Thoracic aorta (tissue), 2 donors: ENCODE data around the gene CAPN15. TPM values are rescaled to one million over a fixed set of nuclear protein-coding genes. Genes with fewer than 3 reads are reported as not detected.
"Not testable (repeated sequence)": the region's sequence is repeated elsewhere in the genome, so short reads cannot be mapped to it uniquely, and the experiment has no call there.

Experiments used
- ATAC-seq: fragments of 150-250 bp; one replicate; pipeline ENCODE4 v1.8.0; 2017; ENCODE audit warnings: low read depth; ENCODE audit not compliant: insufficient number of reproducible peaks, low FRiP score
- DNase-seq: peaks from one replicate; pipeline ENCODE4 v3.0.0-alpha.2; 2020; ENCODE audit warnings: low spot score
- H3K27ac ChIP-seq, 2 donors: fragments of 200-600 bp; sonication (generic); 1 replicate in 1 of 2; 2 replicates in 1 of 2; pipeline ENCODE4 v1.5.1; 2016; ENCODE audit warnings: mild to moderate bottlenecking in 2 of 2, moderate library complexity in 2 of 2
- H3K27me3 ChIP-seq: fragments of 200-600 bp; sonication (generic); replicated peaks from 2 replicates; pipeline ENCODE4 v1.6.0; 2016; ENCODE audit warnings: mild to moderate bottlenecking; ENCODE audit not compliant: insufficient read depth
- H3K36me3 ChIP-seq: fragments of 200-600 bp; sonication (generic); one replicate; pipeline ENCODE4 v1.5.1; 2016
- H3K4me1 ChIP-seq, 2 donors: fragments of 200-600 bp; sonication (generic); 1 replicate in 1 of 2; 2 replicates in 1 of 2; pipeline versions ENCODE4 v1.5.1 to v1.6.0; 2016; ENCODE audit warnings: low read depth in 2 of 2, mild to moderate bottlenecking in 1 of 2; ENCODE audit not compliant: control insufficient read depth in 1 of 2
- H3K4me3 ChIP-seq: fragments of 200-600 bp; sonication (generic); 2 replicates; pipeline ENCODE4 v1.5.1; 2016; ENCODE audit warnings: mild to moderate bottlenecking
- H3K9me3 ChIP-seq: fragments of 200-600 bp; sonication (generic); 2 replicates; pipeline ENCODE4 v1.5.1; 2016
- CTCF ChIP-seq: fragments of 200-600 bp; sonication (generic); IDR thresholded peaks from one replicate; pipeline ENCODE4 v1.5.1; 2019; ENCODE audit warnings: antibody characterized with exemption
- total RNA-seq, 2 donors: library from RNA; depleted of rRNA; stranded (reverse); fragments of >200 nt; gene quantifications; one replicate each; pipeline versions ENCODE4 v1.1.0 to v1.2.3, GENCODE V29; 2016

The CAPN15 gene
- total RNA-seq, 2 donors from 2014 or later, result 46.2 to 96.6 TPM

GRCh38 chr16:503150-504071 lies 24.1 kb upstream of the CAPN15 start:
- no peak for TF ChIP-seq CTCF
- no peaks in the 10 kb centered on the region for H3K27me3 ChIP-seq
- ATAC-seq, result no peak
- no peak for DNase-seq
- no peak overlapping the region for H3K27ac ChIP-seq
- H3K4me1 ChIP-seq, result no peaks in the 10 kb centered on the region
- no peak overlapping the region for H3K4me3 ChIP-seq
- H3K9me3 ChIP-seq, result no peaks in the 10 kb centered on the region
- peaks cover 24% of the 10 kb centered on the region for H3K36me3 ChIP-seq

- DNase-seq, result no peak
- Histone ChIP-seq H3K27ac (no peak overlapping the region), H3K36me3 (peaks cover 19% of the 10 kb centered on the region), H3K4me3 (no peak overlapping the region), H3K9me3 (no peaks in the 10 kb centered on the region), H3K27me3 (no peaks in the 10 kb centered on the region), H3K4me1 (no peaks in the 10 kb centered on the region)
- TF ChIP-seq CTCF, result no peak
- ATAC-seq, result no peak
These were observed 21.9 kb upstream of the CAPN15 start for GRCh38 chr16:505479-506245.

DNA sequence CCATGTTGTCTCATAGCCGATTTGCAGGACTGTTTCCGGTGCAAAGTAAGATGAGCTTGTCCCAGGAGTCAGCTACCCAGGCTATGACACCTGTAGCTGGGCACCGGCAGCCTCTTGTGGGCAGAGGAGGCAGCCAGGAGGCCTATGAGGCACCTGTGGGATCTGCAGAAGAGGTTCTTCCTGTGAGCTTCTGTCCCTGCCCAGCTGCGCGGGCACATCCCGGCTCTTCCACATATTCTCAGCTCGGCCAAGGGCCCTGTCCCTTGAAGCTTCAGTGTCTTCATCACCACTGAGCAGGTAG lies 21.3 kb upstream of the CAPN15 start:
- ATAC-seq (no peak), DNase-seq (no peak)
- Histone ChIP-seq H3K9me3 (no peaks in the 10 kb centered on the region), H3K4me3 (no peak overlapping the region), H3K27ac (no peak overlapping the region), H3K27me3 (no peaks in the 10 kb centered on the region), H3K4me1 (no peaks in the 10 kb centered on the region), H3K36me3 (peaks cover 19% of the 10 kb centered on the region)
- no peak for TF ChIP-seq CTCF

GRCh38 chr16:507527-507926 lies 20.0 kb upstream of the CAPN15 start:
- not testable (repeated sequence) for H3K4me3 ChIP-seq, H3K4me1 ChIP-seq, ATAC-seq, H3K27ac ChIP-seq, DNase-seq, H3K27me3 ChIP-seq, H3K9me3 ChIP-seq
- H3K36me3 ChIP-seq, result peaks cover 19% of the 10 kb centered on the region

DNA sequence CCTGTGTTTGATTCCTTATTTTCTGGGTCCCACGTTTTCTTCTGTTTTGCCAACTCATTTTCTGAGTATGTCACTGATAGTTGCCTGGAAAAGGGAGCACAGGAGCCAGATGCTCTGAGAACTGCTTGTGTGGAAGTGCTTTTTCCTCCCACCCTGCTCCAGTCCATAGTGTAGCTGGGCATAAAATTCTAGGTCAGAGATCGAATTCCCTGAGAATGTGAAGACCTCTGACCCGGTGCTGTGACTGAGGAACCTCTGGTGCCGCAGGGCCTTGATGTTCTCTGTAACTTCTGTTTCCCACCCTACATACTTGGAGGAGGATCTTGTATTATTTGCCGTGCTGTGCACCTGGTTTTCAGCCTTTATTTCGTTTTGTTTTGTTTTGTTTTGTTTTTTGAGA lies 19.5 kb upstream of the CAPN15 start:
- TF ChIP-seq CTCF, result no peak
- Histone ChIP-seq H3K4me3 (no peak overlapping the region), H3K9me3 (no peaks in the 10 kb centered on the region), H3K36me3 (peaks cover 19% of the 10 kb centered on the region), H3K27me3 (no peaks in the 10 kb centered on the region), H3K4me1 (no peaks in the 10 kb centered on the region), H3K27ac (no peak overlapping the region)
- no peak for DNase-seq
- ATAC-seq, result no peak
